ENCODE results near the gene LRFN4.

- TF ChIP-seq POLR2A (IDR thresholded peaks at IDR 0.05) (no peak), CTCF (IDR thresholded peaks at IDR 0.05) (no peak)
These were observed 47.7 kb downstream of the LRFN4 start for GRCh38 chr11:66904561-66904960.

Measured in uterus (tissue), 2 donors.